OCI-LY1 (cell line): ENCODE results near the gene FAM221B.

Experiments used
- H2AFZ ChIP-seq: fragments of 200-600 bp; sonication (generic), shearing (Covaris generic); 2 replicates; pipeline ENCODE4 v1.6.0; 2014; ENCODE audit warnings: antibody characterized with exemption, mild to moderate bottlenecking, low read length
- H3F3A ChIP-seq: fragments of 200-600 bp; sonication (generic), shearing (Covaris generic); 2 replicates; pipeline ENCODE4 v1.6.0; 2014; ENCODE audit warnings: mild to moderate bottlenecking, antibody characterized with exemption, low read length, moderate library complexity; ENCODE audit not compliant: insufficient read depth
- H3K27ac ChIP-seq: fragments of 200-600 bp; sonication (generic); 2 replicates; pipeline ENCODE4 v1.5.1; 2014; ENCODE audit warnings: low read length, mixed run types, mild to moderate bottlenecking, low read depth; ENCODE audit not compliant: poor library complexity, severe bottlenecking
- H3K27me3 ChIP-seq: fragments of 200-600 bp; sonication (generic); 2 replicates; pipeline ENCODE4 v1.6.0; 2014; ENCODE audit warnings: antibody characterized with exemption, mild to moderate bottlenecking, low read length, moderate library complexity; ENCODE audit not compliant: insufficient read depth
- H3K36me3 ChIP-seq: fragments of 200-600 bp; sonication (generic); 2 replicates; pipeline ENCODE4 v1.6.1; 2014; ENCODE audit warnings: mild to moderate bottlenecking, antibody characterized with exemption, low read length, moderate library complexity, mixed read lengths; ENCODE audit not compliant: insufficient read depth
- H3K4me1 ChIP-seq: fragments of 200-600 bp; sonication (generic); 2 replicates; pipeline ENCODE4 v1.5.1; 2014; ENCODE audit warnings: mild to moderate bottlenecking, low read length, moderate library complexity; ENCODE audit not compliant: insufficient read depth, severe bottlenecking
- H3K4me2 ChIP-seq: fragments of 200-600 bp; sonication (generic), shearing (Covaris generic); 2 replicates; pipeline ENCODE4 v1.6.1; 2014; ENCODE audit warnings: low read length
- H3K4me3 ChIP-seq: fragments of 200-600 bp; sonication (generic); 2 replicates; pipeline ENCODE4 v1.5.1; 2014; ENCODE audit warnings: low read length, low read depth, mild to moderate bottlenecking, mixed read lengths; ENCODE audit not compliant: poor library complexity, severe bottlenecking
- H3K79me2 ChIP-seq: fragments of 200-600 bp; shearing (Covaris generic); 2 replicates; pipeline ENCODE4 v1.6.1; 2016; ENCODE audit warnings: mixed run types, low read length, mixed read lengths; ENCODE audit not compliant: insufficient read depth
- H3K9ac ChIP-seq: fragments of 200-600 bp; sonication (generic), shearing (Covaris generic); 2 replicates; pipeline ENCODE4 v1.6.1; 2014; ENCODE audit warnings: mild to moderate bottlenecking, low read length, mixed read lengths
- H3K9me2 ChIP-seq: fragments of 200-600 bp; sonication (generic), shearing (Covaris generic); 2 replicates; pipeline ENCODE4 v1.6.1; 2014; ENCODE audit warnings: low read depth, mild to moderate bottlenecking, low read length, mixed read lengths
- H3K9me3 ChIP-seq: fragments of 200-600 bp; shearing (Covaris generic); 2 replicates; pipeline ENCODE4 v1.6.1; 2014; ENCODE audit warnings: low read length, mixed read lengths
- H4K20me1 ChIP-seq: fragments of 200-600 bp; sonication (generic), shearing (Covaris generic); 2 replicates; pipeline ENCODE4 v1.6.0; 2016; ENCODE audit warnings: mild to moderate bottlenecking, low read length; ENCODE audit not compliant: insufficient read depth
- CTCF ChIP-seq: fragments of 200-600 bp; sonication (generic), shearing (Covaris generic); IDR thresholded peaks from 2 replicates; pipeline ENCODE4 v1.5.1; 2017; ENCODE audit warnings: mild to moderate bottlenecking, antibody characterized with exemption, low read length, moderate library complexity, mixed read lengths
- EZH2 ChIP-seq: fragments of 200-600 bp; sonication (generic), shearing (Covaris generic); IDR thresholded peaks from 2 replicates; pipeline ENCODE4 v1.8.0; 2017; ENCODE audit warnings: borderline replicate concordance, mixed run types, mild to moderate bottlenecking, antibody characterized with exemption, low read length, moderate library complexity, mixed read lengths

The FAM221B gene

GRCh38 chr9:35841645-35841900 lies 13.0 kb upstream of the FAM221B start:
- Histone ChIP-seq H3K4me1 (no peaks in the 10 kb centered on the region), H3K4me2 (no peak overlapping the region), H3K4me3 (no peak overlapping the region), H2AFZ (no peak overlapping the region), H3K9me3 (no peaks in the 10 kb centered on the region), H3K27me3 (no peaks in the 10 kb centered on the region), H3K36me3 (no peaks in the 10 kb centered on the region), H4K20me1 (no peaks in the 10 kb centered on the region), H3K79me2 (no peaks in the 10 kb centered on the region), H3F3A (no peaks in the 10 kb centered on the region), H3K9ac (no peak overlapping the region), H3K27ac (no peak overlapping the region), H3K9me2 (no peaks in the 10 kb centered on the region)
- no peak for TF ChIP-seq EZH2
- TF ChIP-seq CTCF = no peak

- no peaks in the 10 kb centered on the region for H3K27me3 ChIP-seq
- H3K36me3 ChIP-seq = no peaks in the 10 kb centered on the region
- H4K20me1 ChIP-seq = no peaks in the 10 kb centered on the region
- H3F3A ChIP-seq = no peaks in the 10 kb centered on the region
- no peak overlapping the region for H3K27ac ChIP-seq
- TF ChIP-seq EZH2 = no peak
- TF ChIP-seq CTCF = no peak
- no peak overlapping the region for H3K4me3 ChIP-seq
- H3K9me2 ChIP-seq = no peaks in the 10 kb centered on the region
- H3K4me2 ChIP-seq = no peak overlapping the region
- no peak overlapping the region for H2AFZ ChIP-seq
- no peaks in the 10 kb centered on the region for H3K79me2 ChIP-seq
- H3K4me1 ChIP-seq = no peaks in the 10 kb centered on the region
- no peak overlapping the region for H3K9ac ChIP-seq
- H3K9me3 ChIP-seq = no peaks in the 10 kb centered on the region
Measured at GRCh38 chr9:35840881-35841644, 12.5 kb upstream of the FAM221B start.

GRCh38 chr9:35839926-35840325 lies 11.4 kb upstream of the FAM221B start:
- H3K79me2 ChIP-seq = no peaks in the 10 kb centered on the region
- H2AFZ ChIP-seq = no peak overlapping the region
- no peaks in the 10 kb centered on the region for H3K9me3 ChIP-seq
- no peaks in the 10 kb centered on the region for H3K27me3 ChIP-seq
- H3K9ac ChIP-seq = no peak overlapping the region
- H3K36me3 ChIP-seq = no peaks in the 10 kb centered on the region
- no peaks in the 10 kb centered on the region for H3F3A ChIP-seq
- no peak overlapping the region for H3K4me2 ChIP-seq
- no peaks in the 10 kb centered on the region for H4K20me1 ChIP-seq
- H3K27ac ChIP-seq = no peak overlapping the region
- peaks cover 4% of the 10 kb centered on the region for H3K4me1 ChIP-seq
- no peaks in the 10 kb centered on the region for H3K9me2 ChIP-seq
- TF ChIP-seq CTCF (no peak), EZH2 (no peak)
- H3K4me3 ChIP-seq = no peak overlapping the region
